ENCODE data around the gene PNPLA7. TPM values are rescaled to one million over a fixed set of nuclear protein-coding genes. Genes with fewer than 3 reads are reported as not detected.
A peak's percentile ranks its signal among the peaks of the same experiment; 100 is the strongest.

PNPLA7 gene
- total and polyA plus RNA-seq, 7 donors = 1.2 to 22.3 (median 7.7) TPM

- no peak for TF ChIP-seq CTCF (IDR thresholded peaks at IDR 0.05)
- ATAC-seq (no peak), DNase-seq (peak in 1 of 2 donors; percentile 44)
- Histone ChIP-seq H3K4me3 (no peak overlapping the region), H3K9me3 (no peaks in the 10 kb centered on the region), H3K36me3 (ENCODE audit: insufficient read depth in 1 of 2, low read depth in 1 of 2) (peaks cover 0 to 55% of the 10 kb centered on the region in 2 donors), H3K27me3 (ENCODE audit: insufficient read depth in 3 of 3, low read length in 2 of 3) (no peaks in the 10 kb centered on the region), H3K4me1 (no peaks in the 10 kb centered on the region), H3K27ac (no peak overlapping the region)
- intact Hi-C loops (cut with DNase I) = no loop called here
- WGBS, 3 donors = 91 to 93% (median 92%) methylated on average over 44 to 45 of the region's 45 CpGs
Observed at GRCh38 chr9:137500666-137501397, 49.4 kb downstream of the PNPLA7 start.

GRCh38 chr9:137499858-137500661 is 50.1 kb downstream of the PNPLA7 start:
- 87 to 92% (median 91%) methylated on average over 35 to 36 of the region's 36 CpGs for WGBS, 3 donors

GRCh38 chr9:137499416-137499815 is 50.8 kb downstream of the PNPLA7 start:
- H3K4me3 ChIP-seq = no peak overlapping the region
- no peaks in the 10 kb centered on the region for H3K4me1 ChIP-seq
- DNase-seq (no peak), ATAC-seq (no peak)
- no peaks in the 10 kb centered on the region for H3K9me3 ChIP-seq
- WGBS, 3 donors = 86 to 89% (median 88%) methylated on average over 16 of the region's 16 CpGs
- no peak for TF ChIP-seq CTCF (IDR thresholded peaks at IDR 0.05)
- H3K27ac ChIP-seq = no peak overlapping the region
- intact Hi-C loops (cut with DNase I) = no loop called here
- H3K36me3 ChIP-seq (ENCODE audit: insufficient read depth in 1 of 2, low read depth in 1 of 2) = peaks cover 0 to 63% of the 10 kb centered on the region in 2 donors
- H3K27me3 ChIP-seq (ENCODE audit: insufficient read depth in 3 of 3, low read length in 2 of 3) = no peaks in the 10 kb centered on the region

More at GRCh38 chr9:137499858-137500661, 50.1 kb downstream of the PNPLA7 start:
- H3K27me3 ChIP-seq (ENCODE audit: insufficient read depth in 3 of 3, low read length in 2 of 3) = no peaks in the 10 kb centered on the region
- no peak for DNase-seq
- peaks cover 0 to 59% of the 10 kb centered on the region in 2 donors for H3K36me3 ChIP-seq (ENCODE audit: insufficient read depth in 1 of 2, low read depth in 1 of 2)
- H3K27ac ChIP-seq = no peak overlapping the region
- intact Hi-C loops (cut with DNase I) = no loop called here
- no peak overlapping the region for H3K4me3 ChIP-seq
- no peak for ATAC-seq
- TF ChIP-seq CTCF (IDR thresholded peaks at IDR 0.05) = no peak
- H3K9me3 ChIP-seq = no peaks in the 10 kb centered on the region
- no peaks in the 10 kb centered on the region for H3K4me1 ChIP-seq

- intact Hi-C loops (cut with DNase I) = no loop called here
- DNase-seq = no peak
- no peaks in the 10 kb centered on the region for H3K9me3 ChIP-seq
- peaks cover 0 to 63% of the 10 kb centered on the region in 2 donors for H3K36me3 ChIP-seq (ENCODE audit: insufficient read depth in 1 of 2, low read depth in 1 of 2)
- 85 to 91% (median 88%) methylated on average over 14 to 16 of the region's 16 CpGs for WGBS, 3 donors
- no peak overlapping the region for H3K4me3 ChIP-seq
- no peak overlapping the region for H3K27ac ChIP-seq
- ATAC-seq = no peak
- no peaks in the 10 kb centered on the region for H3K27me3 ChIP-seq (ENCODE audit: insufficient read depth in 3 of 3, low read length in 2 of 3)
- no peak for TF ChIP-seq CTCF (IDR thresholded peaks at IDR 0.05)
- H3K4me1 ChIP-seq = no peaks in the 10 kb centered on the region
Observed at GRCh38 chr9:137498720-137499150, 51.5 kb downstream of the PNPLA7 start.

Data from psoas muscle (tissue), 8 donors.